K562 (cell line): ENCODE results near the gene CHD3. TPM values are rescaled to one million over a fixed set of nuclear protein-coding genes. Genes with fewer than 3 reads are reported as not detected.

Source experiments
- HDAC6 ChIP-seq: IDR thresholded peaks from 2 replicates; pipeline ENCODE4 v1.6.1; 2012; ENCODE audit warnings: low read depth, mild to moderate bottlenecking, control low read depth, inconsistent platforms, low read length, moderate library complexity
- HMGN3 ChIP-seq: IDR thresholded peaks from 2 replicates; pipeline ENCODE4 v1.6.1; 2011; ENCODE audit warnings: borderline replicate concordance, low read depth, mild to moderate bottlenecking, mixed read lengths, low read length; ENCODE audit not compliant: insufficient read length; ENCODE audit errors: extremely low read depth
- MEF2A ChIP-seq: IDR thresholded peaks from 2 replicates; pipeline ENCODE4 v1.6.1; 2011; ENCODE audit warnings: low read depth, mild to moderate bottlenecking, low read length, moderate library complexity; ENCODE audit not compliant: control insufficient read depth
- MYNN ChIP-seq, 2 experiments: sonication (generic); formaldehyde crosslinking in 1 of 2; IDR thresholded peaks; 2 replicates each; pipeline versions ENCODE4 v1.5.0 to v1.6.1; 2016 to 2020; ENCODE audit warnings: antibody characterized with exemption in 1 of 2, missing genetic modification reagents in 1 of 2
- SNIP1 ChIP-seq: fragments of 450-650 bp; IDR thresholded peaks from 2 replicates; pipeline ENCODE4 v1.7.1; 2017; ENCODE audit warnings: low read depth, mild to moderate bottlenecking
- SOX6 ChIP-seq: fragments of 450-650 bp; IDR thresholded peaks from 2 replicates; pipeline ENCODE4 v1.6.1; 2014; ENCODE audit warnings: mild to moderate bottlenecking
- SRSF7 ChIP-seq: fragments of 200-400 bp; formaldehyde crosslinking; optimal IDR thresholded peaks from 2 replicates; pipeline ENCODE3; 2017; ENCODE audit warnings: mild to moderate bottlenecking, low read depth, low read length
- TAF15 ChIP-seq: fragments of 200-400 bp; formaldehyde crosslinking; IDR thresholded peaks from 2 replicates; pipeline ENCODE4 v1.6.1; 2017; ENCODE audit warnings: mild to moderate bottlenecking, low read depth, low read length, moderate library complexity
- ZBTB8A ChIP-seq: fragments of 450-650 bp; IDR thresholded peaks from 2 replicates; pipeline ENCODE4 v1.6.1; 2018; ENCODE audit warnings: mild to moderate bottlenecking, moderate library complexity; ENCODE audit not compliant: partially characterized antibody
- polyA plus RNA-seq, 8 experiments: library from polyadenylated mRNA; depleted of rRNA in 4 of 8; stranded (reverse) in 5 of 8; unstranded in 3 of 8; fragments of >200 nt; fragmentation: Nextera tagmentation in 2 of 8; fragmentation: Illumina TruSeq in 1 of 8; extraction: Ambion mirVana in 2 of 8; extraction: Trizol in 1 of 8; gene quantifications; 2 replicates each; pipeline versions ENCODE4 v1.2.1 to v1.2.3, GENCODE V29; 2011 to 2014; ENCODE audit warnings: inconsistent platforms in 1 of 8, missing spikeins in 1 of 8
- total RNA-seq, 7 experiments: library from RNA; depleted of rRNA in 6 of 7; stranded (reverse); fragments of >200 nt in 6 of 7; fragmentation: Illumina TruSeq in 2 of 7; extraction: Trizol in 2 of 7; gene quantifications; 2 replicates each; pipeline versions ENCODE4 v1.2.1 to v1.2.3, GENCODE V29; 2011 to 2021; ENCODE audit warnings: low replicate concordance in 1 of 7
- TF ChIP-seq, protein P1 (sequence below), 3 experiments: IDR thresholded peaks in 2 of 3; conservative IDR thresholded peaks in 1 of 3; 2 replicates each; pipeline ENCODE4 v1.5.1; 2011 to 2012; ENCODE audit warnings: low read length in 3 of 3, mild to moderate bottlenecking in 3 of 3, control low read depth in 2 of 3, improper control_type of control experiment in 1 of 3, inconsistent platforms in 1 of 3, low read depth in 1 of 3, mixed read lengths in 1 of 3, moderate library complexity in 1 of 3; ENCODE audit not compliant: insufficient read depth in 2 of 3
- TF ChIP-seq, protein P2 (sequence below): fragments of 150-350 bp; conservative IDR thresholded peaks from 2 replicates; pipeline ENCODE4 v1.6.1; 2014; ENCODE audit warnings: low read length
- TF ChIP-seq, protein P3 (sequence below): fragments of 250-450 bp; sonication (Bioruptor Pico); IDR thresholded peaks from 2 replicates; pipeline ENCODE4 v1.4.0; 2020

The CHD3 gene
- total and polyA plus RNA-seq, 9 of the 15 experiments (the other 6 are each of a cell fraction or from before 2014, with no cell fraction given), result 0.39 to 38.2 (median 21.2) TPM

DNA sequence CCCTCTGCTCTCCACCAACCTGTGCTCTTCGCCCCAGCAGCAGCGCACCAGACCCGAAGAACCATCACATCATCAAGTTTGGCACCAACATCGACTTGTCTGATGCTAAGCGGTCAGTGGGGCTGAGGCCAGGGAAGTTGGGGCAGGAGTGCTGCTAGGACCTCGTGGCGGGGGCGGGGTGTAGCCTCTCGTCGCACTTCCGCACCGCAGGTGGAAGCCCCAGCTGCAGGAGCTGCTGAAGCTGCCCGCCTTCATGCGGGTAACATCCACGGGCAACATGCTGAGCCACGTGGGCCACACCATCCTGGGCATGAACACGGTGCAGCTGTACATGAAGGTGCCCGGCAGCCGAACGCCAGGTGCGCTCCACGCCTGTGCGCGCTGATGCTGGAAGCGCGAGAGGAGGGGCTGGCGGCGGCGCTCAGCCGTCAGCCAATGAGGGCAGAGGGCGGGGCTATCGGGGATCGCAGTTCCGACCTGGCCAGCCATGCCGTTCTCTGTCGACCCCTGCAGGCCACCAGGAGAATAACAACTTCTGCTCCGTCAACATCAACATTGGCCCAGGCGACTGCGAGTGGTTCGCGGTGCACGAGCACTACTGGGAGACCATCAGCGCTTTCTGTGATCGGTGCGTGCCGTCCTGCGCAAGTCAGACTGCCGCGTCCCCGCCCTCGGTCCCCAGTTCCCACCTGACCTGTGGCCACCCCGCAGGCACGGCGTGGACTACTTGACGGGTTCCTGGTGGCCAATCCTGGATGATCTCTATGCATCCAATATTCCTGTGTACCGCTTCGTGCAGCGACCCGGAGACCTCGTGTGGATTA is 36.9 kb upstream of the CHD3 start (continued):
- TF ChIP-seq HMGN3 (peak; percentile 33), ZBTB8A (no peak), SNIP1 (no peak), HDAC6 (no peak), MEF2A (no peak), SOX6 (no peak), SRSF7 (no peak), TAF15 (no peak), MYNN (IDR thresholded peaks at IDR 0.05) (no peak), MYNN (CRISPR knock-in tag; IDR thresholded peaks at IDR 0.05) (no peak)
- TF ChIP-seq, protein P1, sequence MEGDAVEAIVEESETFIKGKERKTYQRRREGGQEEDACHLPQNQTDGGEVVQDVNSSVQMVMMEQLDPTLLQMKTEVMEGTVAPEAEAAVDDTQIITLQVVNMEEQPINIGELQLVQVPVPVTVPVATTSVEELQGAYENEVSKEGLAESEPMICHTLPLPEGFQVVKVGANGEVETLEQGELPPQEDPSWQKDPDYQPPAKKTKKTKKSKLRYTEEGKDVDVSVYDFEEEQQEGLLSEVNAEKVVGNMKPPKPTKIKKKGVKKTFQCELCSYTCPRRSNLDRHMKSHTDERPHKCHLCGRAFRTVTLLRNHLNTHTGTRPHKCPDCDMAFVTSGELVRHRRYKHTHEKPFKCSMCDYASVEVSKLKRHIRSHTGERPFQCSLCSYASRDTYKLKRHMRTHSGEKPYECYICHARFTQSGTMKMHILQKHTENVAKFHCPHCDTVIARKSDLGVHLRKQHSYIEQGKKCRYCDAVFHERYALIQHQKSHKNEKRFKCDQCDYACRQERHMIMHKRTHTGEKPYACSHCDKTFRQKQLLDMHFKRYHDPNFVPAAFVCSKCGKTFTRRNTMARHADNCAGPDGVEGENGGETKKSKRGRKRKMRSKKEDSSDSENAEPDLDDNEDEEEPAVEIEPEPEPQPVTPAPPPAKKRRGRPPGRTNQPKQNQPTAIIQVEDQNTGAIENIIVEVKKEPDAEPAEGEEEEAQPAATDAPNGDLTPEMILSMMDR (IDR thresholded peaks at IDR 0.05 in 2 of 3, conservative IDR thresholded peaks at IDR 0.05 in 1 of 3; ENCODE audit: insufficient read depth in 2 of 3, low read depth in 1 of 3, low read length in 3 of 3), result peak; percentile 67 to 69 (median 68)
- TF ChIP-seq, protein P2, sequence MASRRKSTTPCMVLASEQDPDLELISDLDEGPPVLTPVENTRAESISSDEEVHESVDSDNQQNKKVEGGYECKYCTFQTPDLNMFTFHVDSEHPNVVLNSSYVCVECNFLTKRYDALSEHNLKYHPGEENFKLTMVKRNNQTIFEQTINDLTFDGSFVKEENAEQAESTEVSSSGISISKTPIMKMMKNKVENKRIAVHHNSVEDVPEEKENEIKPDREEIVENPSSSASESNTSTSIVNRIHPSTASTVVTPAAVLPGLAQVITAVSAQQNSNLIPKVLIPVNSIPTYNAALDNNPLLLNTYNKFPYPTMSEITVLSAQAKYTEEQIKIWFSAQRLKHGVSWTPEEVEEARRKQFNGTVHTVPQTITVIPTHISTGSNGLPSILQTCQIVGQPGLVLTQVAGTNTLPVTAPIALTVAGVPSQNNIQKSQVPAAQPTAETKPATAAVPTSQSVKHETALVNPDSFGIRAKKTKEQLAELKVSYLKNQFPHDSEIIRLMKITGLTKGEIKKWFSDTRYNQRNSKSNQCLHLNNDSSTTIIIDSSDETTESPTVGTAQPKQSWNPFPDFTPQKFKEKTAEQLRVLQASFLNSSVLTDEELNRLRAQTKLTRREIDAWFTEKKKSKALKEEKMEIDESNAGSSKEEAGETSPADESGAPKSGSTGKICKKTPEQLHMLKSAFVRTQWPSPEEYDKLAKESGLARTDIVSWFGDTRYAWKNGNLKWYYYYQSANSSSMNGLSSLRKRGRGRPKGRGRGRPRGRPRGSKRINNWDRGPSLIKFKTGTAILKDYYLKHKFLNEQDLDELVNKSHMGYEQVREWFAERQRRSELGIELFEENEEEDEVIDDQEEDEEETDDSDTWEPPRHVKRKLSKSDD, result 0 out of 2 replicates have a peak, but pooled peaks have one; percentile 70
- TF ChIP-seq, protein P3, sequence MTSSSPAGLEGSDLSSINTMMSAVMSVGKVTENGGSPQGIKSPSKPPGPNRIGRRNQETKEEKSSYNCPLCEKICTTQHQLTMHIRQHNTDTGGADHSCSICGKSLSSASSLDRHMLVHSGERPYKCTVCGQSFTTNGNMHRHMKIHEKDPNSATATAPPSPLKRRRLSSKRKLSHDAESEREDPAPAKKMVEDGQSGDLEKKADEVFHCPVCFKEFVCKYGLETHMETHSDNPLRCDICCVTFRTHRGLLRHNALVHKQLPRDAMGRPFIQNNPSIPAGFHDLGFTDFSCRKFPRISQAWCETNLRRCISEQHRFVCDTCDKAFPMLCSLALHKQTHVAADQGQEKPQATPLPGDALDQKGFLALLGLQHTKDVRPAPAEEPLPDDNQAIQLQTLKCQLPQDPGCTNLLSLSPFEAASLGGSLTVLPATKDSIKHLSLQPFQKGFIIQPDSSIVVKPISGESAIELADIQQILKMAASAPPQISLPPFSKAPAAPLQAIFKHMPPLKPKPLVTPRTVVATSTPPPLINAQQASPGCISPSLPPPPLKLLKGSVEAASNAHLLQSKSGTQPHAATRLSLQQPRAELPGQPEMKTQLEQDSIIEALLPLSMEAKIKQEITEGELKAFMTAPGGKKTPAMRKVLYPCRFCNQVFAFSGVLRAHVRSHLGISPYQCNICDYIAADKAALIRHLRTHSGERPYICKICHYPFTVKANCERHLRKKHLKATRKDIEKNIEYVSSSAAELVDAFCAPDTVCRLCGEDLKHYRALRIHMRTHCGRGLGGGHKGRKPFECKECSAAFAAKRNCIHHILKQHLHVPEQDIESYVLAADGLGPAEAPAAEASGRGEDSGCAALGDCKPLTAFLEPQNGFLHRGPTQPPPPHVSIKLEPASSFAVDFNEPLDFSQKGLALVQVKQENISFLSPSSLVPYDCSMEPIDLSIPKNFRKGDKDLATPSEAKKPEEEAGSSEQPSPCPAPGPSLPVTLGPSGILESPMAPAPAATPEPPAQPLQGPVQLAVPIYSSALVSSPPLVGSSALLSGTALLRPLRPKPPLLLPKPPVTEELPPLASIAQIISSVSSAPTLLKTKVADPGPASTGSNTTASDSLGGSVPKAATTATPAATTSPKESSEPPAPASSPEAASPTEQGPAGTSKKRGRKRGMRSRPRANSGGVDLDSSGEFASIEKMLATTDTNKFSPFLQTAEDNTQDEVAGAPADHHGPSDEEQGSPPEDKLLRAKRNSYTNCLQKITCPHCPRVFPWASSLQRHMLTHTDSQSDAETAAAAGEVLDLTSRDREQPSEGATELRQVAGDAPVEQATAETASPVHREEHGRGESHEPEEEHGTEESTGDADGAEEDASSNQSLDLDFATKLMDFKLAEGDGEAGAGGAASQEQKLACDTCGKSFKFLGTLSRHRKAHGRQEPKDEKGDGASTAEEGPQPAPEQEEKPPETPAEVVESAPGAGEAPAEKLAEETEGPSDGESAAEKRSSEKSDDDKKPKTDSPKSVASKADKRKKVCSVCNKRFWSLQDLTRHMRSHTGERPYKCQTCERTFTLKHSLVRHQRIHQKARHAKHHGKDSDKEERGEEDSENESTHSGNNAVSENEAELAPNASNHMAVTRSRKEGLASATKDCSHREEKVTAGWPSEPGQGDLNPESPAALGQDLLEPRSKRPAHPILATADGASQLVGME, result no peak
- TF ChIP-seq, all 486 proteins: peak for 31
